Ovary (tissue), 9 donors: ENCODE results near the gene EPS8. TPM values are rescaled to one million over a fixed set of nuclear protein-coding genes. Genes with fewer than 3 reads are reported as not detected.

Source experiments
- DNase-seq, 5 donors: peaks; one replicate each; pipeline ENCODE4 v3.0.0-alpha.2; 2019 to 2020
- H3K27ac ChIP-seq, 2 donors: fragments of 200-600 bp; one replicate each; pipeline versions ENCODE4 v1.5.1 to v1.8.0; 2019 to 2022
- H3K27me3 ChIP-seq: fragments of 200-600 bp; one replicate; pipeline ENCODE4 v1.8.0; 2022
- H3K36me3 ChIP-seq: fragments of 200-600 bp; sonication (generic); one replicate; pipeline ENCODE4 v1.5.1; 2019
- H3K4me1 ChIP-seq: one replicate; pipeline ENCODE4 v1.8.1; 2013; ENCODE audit warnings: mild to moderate bottlenecking, moderate library complexity; ENCODE audit not compliant: insufficient read depth
- H3K4me3 ChIP-seq: fragments of 200-600 bp; sonication (generic); one replicate; pipeline ENCODE4 v1.5.1; 2017
- H3K9me3 ChIP-seq, 2 donors: fragments of 200-600 bp in 1 of 2; sonication (generic) in 1 of 2; one replicate each; pipeline versions ENCODE4 v1.5.1 to v1.8.1; 2013 to 2019; ENCODE audit warnings: mild to moderate bottlenecking in 1 of 2, moderate library complexity in 1 of 2
- CTCF ChIP-seq, 3 donors: fragments of 450-650 bp in 2 of 3; fragments of 200-600 bp in 1 of 3; IDR thresholded peaks; one replicate each; pipeline versions ENCODE4 v1.5.1 to v1.8.0; 2016 to 2022; ENCODE audit warnings: antibody characterized with exemption in 3 of 3, mild to moderate bottlenecking in 1 of 3
- EP300 ChIP-seq: sonication (generic); formaldehyde crosslinking; IDR thresholded peaks from one replicate; pipeline ENCODE4 v1.6.1; 2017; ENCODE audit warnings: antibody characterized with exemption
- POLR2A ChIP-seq: fragments of 450-650 bp; IDR thresholded peaks from one replicate; pipeline ENCODE4 v1.6.1; 2017; ENCODE audit warnings: antibody characterized with exemption, mild to moderate bottlenecking, moderate library complexity
- WGBS, 3 donors: extraction: QIAGEN DNeasy Blood & Tissue Kit in 1 of 3; methylation state at CpG; one replicate each; pipeline versions ENCODE4 v1.1.5 to v1.1.7; 2013 to 2017; 5-methylcytosine and 5-hydroxymethylcytosine counted together
- intact Hi-C, 4 donors: fragments of 100-400 bp; cut with DNase I; formaldehyde crosslinking; loops; one replicate each; pipeline versions ENCODE4 v1.11.0 to v1.15.1; 2022 to 2023
- polyA plus RNA-seq, 2 donors: library from polyadenylated mRNA; stranded (reverse); fragments of 200-250 nt in 1 of 2; fragments of 350-450 nt in 1 of 2; fragmentation: Illumina TruSeq in 1 of 2; extraction: RNeasy Lipid Tissue Mini Kit (QIAGEN cat#74804) in 1 of 2; gene quantifications; one replicate each; pipeline ENCODE4 v1.2.3, GENCODE V29; 2013 to 2014
- total RNA-seq, 7 donors: library from RNA; depleted of rRNA in 2 of 7; stranded (reverse); fragments of >200 nt in 2 of 7; fragmentation: NEBNext Ultra II Directional in 3 of 7; extraction: Animal tissue kit (Norgen Biotek cat#: 25700) in 3 of 7; gene quantifications; one replicate each; pipeline versions ENCODE4 v1.1.0 to v1.2.4, GENCODE V29; 2016 to 2023
- donor health status: DM: no; HTN: no; CAD: no; lungs with moderate emphysema.
- donor health status: DM: no; HTN: no; CAD: no.
- donor health status: Bipolar disorder and iron deficiency.
- donor health status: DM: yes; HTN: yes; CAD: no.
- donor health status: DM: no; HTN: no; CAD: no.
- donor health status: DM: yes; HTN: yes; CAD: no.

The EPS8 gene
- total and polyA plus RNA-seq, 9 donors, result 56.2 to 94.9 (median 77.4) TPM

- H3K27me3 ChIP-seq, result no peaks in the 10 kb centered on the region
- TF ChIP-seq EP300 (no peak), POLR2A (no peak), CTCF (IDR thresholded peaks at IDR 0.05) (no peak)
- H3K27ac ChIP-seq, result no peak overlapping the region
- H3K4me1 ChIP-seq, result peaks cover 5% of the 10 kb centered on the region
- intact Hi-C loops, result no loop called here
- DNase-seq, result no peak
- WGBS, 3 donors, result 93 to 98% (median 96%) methylated on average over 2 of the region's 2 CpGs
- H3K9me3 ChIP-seq, result no peaks in the 10 kb centered on the region
- no peak overlapping the region for H3K4me3 ChIP-seq
- no peaks in the 10 kb centered on the region for H3K36me3 ChIP-seq
Observed at GRCh38 chr12:15808250-15808649, 19.1 kb upstream of the EPS8 start.

- Histone ChIP-seq H3K4me3 (no peak overlapping the region), H3K9me3 (no peaks in the 10 kb centered on the region), H3K27ac (no peak overlapping the region), H3K27me3 (no peaks in the 10 kb centered on the region), H3K36me3 (no peaks in the 10 kb centered on the region), H3K4me1 (peaks cover 5% of the 10 kb centered on the region)
- intact Hi-C loops, result no loop called here
- TF ChIP-seq EP300 (no peak), POLR2A (no peak), CTCF (IDR thresholded peaks at IDR 0.05) (no peak)
- no peak for DNase-seq
- 80 to 95% (median 93%) methylated on average over 1 of the region's 1 CpG for WGBS, 3 donors
Observed at GRCh38 chr12:15806826-15807225, 17.6 kb upstream of the EPS8 start.

GRCh38 chr12:15801770-15802744 lies 12.9 kb upstream of the EPS8 start:
- WGBS, 3 donors, result 90 to 93% (median 91%) methylated on average over 6 of the region's 6 CpGs
- Histone ChIP-seq H3K27ac (no peak overlapping the region), H3K9me3 (no peaks in the 10 kb centered on the region), H3K4me1 (peaks cover 2% of the 10 kb centered on the region), H3K4me3 (no peak overlapping the region), H3K36me3 (no peaks in the 10 kb centered on the region), H3K27me3 (no peaks in the 10 kb centered on the region)
- DNase-seq, result no peak
- intact Hi-C loops, result no loop called here
- TF ChIP-seq EP300 (no peak), POLR2A (no peak), CTCF (IDR thresholded peaks at IDR 0.05) (no peak)

- WGBS, 3 donors, result 11 to 41% (median 29%) methylated on average over 3 of the region's 3 CpGs
- no peak for DNase-seq
- no peaks in the 10 kb centered on the region for H3K9me3 ChIP-seq
- intact Hi-C loops, result no loop called here
- no peak for TF ChIP-seq EP300
- TF ChIP-seq CTCF (IDR thresholded peaks at IDR 0.05), result no peak
- no peak for TF ChIP-seq POLR2A
- H3K36me3 ChIP-seq, result no peaks in the 10 kb centered on the region
- H3K4me3 ChIP-seq, result no peak overlapping the region
- H3K4me1 ChIP-seq, result peaks cover 2% of the 10 kb centered on the region
- H3K27ac ChIP-seq, result no peak overlapping the region
- H3K27me3 ChIP-seq, result no peaks in the 10 kb centered on the region
Observed at GRCh38 chr12:15800278-15800677, 11.1 kb upstream of the EPS8 start.
